Erythroblast (primary cell): ENCODE data around the gene NCCRP1.

Experiments
- DNase-seq, 2 experiments: peaks; one replicate each; lab custom pipeline; 2025; lab: John Stamatoyannopoulos, UW
- GATA1 ChIP-seq: IDR thresholded peaks from 2 replicates; pipeline ENCODE4 v1.6.1; 2011; ENCODE audit warnings: low read depth, mild to moderate bottlenecking, control low read depth, low read length, moderate library complexity
- POLR2A ChIP-seq: IDR thresholded peaks from 2 replicates; pipeline ENCODE4 v1.6.1; 2011; ENCODE audit warnings: mild to moderate bottlenecking, low read length

The NCCRP1 gene

GRCh38 chr19:39247701-39248664, 51.2 kb downstream of the NCCRP1 start:
- TF ChIP-seq POLR2A, result no peak
- no peak for TF ChIP-seq GATA1
- DNase-seq, result peak in 1 of 2 experiments; percentile 26

GRCh38 chr19:39248806-39249205, 52.0 kb downstream of the NCCRP1 start, which contains the start of gene IFNL4:
Gene IFNL4 (minus strand): TSS chr19:39248856.
- DNase-seq, result no peak
- TF ChIP-seq GATA1 (no peak), POLR2A (no peak)

- TF ChIP-seq GATA1 (no peak), POLR2A (no peak)
- no peak for DNase-seq
These were observed 54.3 kb downstream of the NCCRP1 start for GRCh38 chr19:39251081-39251480.
